ENCODE results near the gene CAMK2D. TPM values are rescaled to one million over a fixed set of nuclear protein-coding genes. Genes with fewer than 3 reads are reported as not detected.

The CAMK2D gene
- total RNA-seq, 1 donor from 2014 or later: 38.1 TPM

- DNase-seq (ENCODE audit: low read depth in 2 of 2): peak in 1 of 2 donors; percentile 86
These were observed 315.5 kb downstream of the CAMK2D start for GRCh38 chr4:113446019-113446418.

GRCh38 chr4:113445286-113445685, 316.3 kb downstream of the CAMK2D start:
- DNase-seq (ENCODE audit: low read depth in 2 of 2): peak in 1 of 2 donors; percentile 80

- peak; percentile 70 to 78 for DNase-seq (ENCODE audit: low read depth in 2 of 2)
These were observed 317.2 kb downstream of the CAMK2D start for GRCh38 chr4:113444386-113444785.

- no peak for DNase-seq (ENCODE audit: low read depth in 2 of 2)
These were observed 318.7 kb downstream of the CAMK2D start for GRCh38 chr4:113442826-113443225.

GRCh38 chr4:113440371-113440770, 321.2 kb downstream of the CAMK2D start:
- DNase-seq (ENCODE audit: low read depth in 2 of 2): no peak

GRCh38 chr4:113438596-113438995, 322.9 kb downstream of the CAMK2D start:
- no peak for DNase-seq (ENCODE audit: low read depth in 2 of 2)

- no peak for DNase-seq (ENCODE audit: low read depth in 2 of 2)
These were observed 324.4 kb downstream of the CAMK2D start for GRCh38 chr4:113437129-113437528.

- DNase-seq (ENCODE audit: low read depth in 2 of 2): peak; percentile 75 to 87
These were observed 325.2 kb downstream of the CAMK2D start for GRCh38 chr4:113436360-113436759.

GRCh38 chr4:113435893-113436292, 325.6 kb downstream of the CAMK2D start:
- DNase-seq (ENCODE audit: low read depth in 2 of 2): peak; percentile 73 to 91

GRCh38 chr4:113434247-113434587, 327.3 kb downstream of the CAMK2D start:
- DNase-seq (ENCODE audit: low read depth in 2 of 2): no peak

GRCh38 chr4:113433536-113434246, 327.8 kb downstream of the CAMK2D start:
- DNase-seq (ENCODE audit: low read depth in 2 of 2): no peak

GRCh38 chr4:113433116-113433515, 328.4 kb downstream of the CAMK2D start:
- no peak for DNase-seq (ENCODE audit: low read depth in 2 of 2)

GRCh38 chr4:113423631-113424030, 337.9 kb downstream of the CAMK2D start:
- no peak for DNase-seq (ENCODE audit: low read depth in 2 of 2)

GRCh38 chr4:113420938-113421337, 340.6 kb downstream of the CAMK2D start:
- no peak for DNase-seq (ENCODE audit: low read depth in 2 of 2)

GRCh38 chr4:113419631-113420030, 341.9 kb downstream of the CAMK2D start:
- DNase-seq (ENCODE audit: low read depth in 2 of 2): no peak

GRCh38 chr4:113411496-113411938, 350.0 kb downstream of the CAMK2D start:
- peak in 1 of 2 donors; percentile 63 for DNase-seq (ENCODE audit: low read depth in 2 of 2)

GRCh38 chr4:113410686-113411085, 350.9 kb downstream of the CAMK2D start:
- DNase-seq (ENCODE audit: low read depth in 2 of 2): peak in 1 of 2 donors; percentile 15

- DNase-seq (ENCODE audit: low read depth in 2 of 2): peak in 1 of 2 donors; percentile 50
These were observed 352.4 kb downstream of the CAMK2D start for GRCh38 chr4:113409181-113409580.

GRCh38 chr4:113407409-113407808, 354.1 kb downstream of the CAMK2D start:
- no peak for DNase-seq (ENCODE audit: low read depth in 2 of 2)

- peak in 1 of 2 donors; percentile 75 for DNase-seq (ENCODE audit: low read depth in 2 of 2)
These were observed 354.9 kb downstream of the CAMK2D start for GRCh38 chr4:113406723-113407016.

- DNase-seq (ENCODE audit: low read depth in 2 of 2): no peak
These were observed 355.4 kb downstream of the CAMK2D start for GRCh38 chr4:113405874-113406722.

GRCh38 chr4:113404841-113405240, 356.7 kb downstream of the CAMK2D start:
- peak in 1 of 2 donors; percentile 16 for DNase-seq (ENCODE audit: low read depth in 2 of 2)

GRCh38 chr4:113404167-113404571, 357.4 kb downstream of the CAMK2D start:
- DNase-seq (ENCODE audit: low read depth in 2 of 2): no peak
